Fibroblast of skin of right biceps (primary cell): ENCODE measurements around the gene NOD2.

Source experiments
- DNase-seq: peaks from one replicate; pipeline ENCODE4 v3.0.0-alpha.2; 2013

The NOD2 gene

DNA sequence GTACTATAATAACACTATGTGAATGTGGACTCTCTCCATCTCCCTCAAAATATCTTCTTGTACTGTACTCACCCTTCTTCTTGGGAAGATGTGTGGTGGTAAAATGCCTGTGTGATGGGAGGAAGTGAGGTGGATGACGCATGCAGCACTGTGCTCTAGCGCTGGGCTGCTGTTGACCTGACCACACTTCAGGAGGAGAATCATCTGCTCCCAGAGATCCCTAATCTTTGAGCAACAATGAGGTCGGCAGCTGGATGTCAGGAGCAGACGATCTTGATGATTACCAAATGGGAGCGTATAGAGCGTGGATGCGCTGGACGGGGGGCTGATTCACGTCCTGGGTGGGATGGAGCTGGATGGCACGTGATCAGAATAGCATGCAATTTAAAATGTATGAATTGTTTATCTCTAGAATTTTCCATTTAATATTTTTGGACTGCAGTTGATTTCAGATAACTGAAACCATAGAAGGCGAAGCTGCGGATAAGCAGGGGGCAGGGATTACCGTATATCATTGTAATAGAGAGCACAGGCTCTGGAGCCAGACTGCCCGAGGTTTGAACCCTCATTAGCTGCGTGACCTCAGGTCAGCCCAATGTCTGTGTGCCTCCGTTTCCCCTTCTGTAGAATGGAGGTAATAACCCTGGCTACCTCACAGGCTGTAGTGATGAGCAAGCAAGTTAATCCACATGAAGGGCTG, 24.8 kb downstream of the NOD2 start:
- peak; percentile 65 for DNase-seq

DNA sequence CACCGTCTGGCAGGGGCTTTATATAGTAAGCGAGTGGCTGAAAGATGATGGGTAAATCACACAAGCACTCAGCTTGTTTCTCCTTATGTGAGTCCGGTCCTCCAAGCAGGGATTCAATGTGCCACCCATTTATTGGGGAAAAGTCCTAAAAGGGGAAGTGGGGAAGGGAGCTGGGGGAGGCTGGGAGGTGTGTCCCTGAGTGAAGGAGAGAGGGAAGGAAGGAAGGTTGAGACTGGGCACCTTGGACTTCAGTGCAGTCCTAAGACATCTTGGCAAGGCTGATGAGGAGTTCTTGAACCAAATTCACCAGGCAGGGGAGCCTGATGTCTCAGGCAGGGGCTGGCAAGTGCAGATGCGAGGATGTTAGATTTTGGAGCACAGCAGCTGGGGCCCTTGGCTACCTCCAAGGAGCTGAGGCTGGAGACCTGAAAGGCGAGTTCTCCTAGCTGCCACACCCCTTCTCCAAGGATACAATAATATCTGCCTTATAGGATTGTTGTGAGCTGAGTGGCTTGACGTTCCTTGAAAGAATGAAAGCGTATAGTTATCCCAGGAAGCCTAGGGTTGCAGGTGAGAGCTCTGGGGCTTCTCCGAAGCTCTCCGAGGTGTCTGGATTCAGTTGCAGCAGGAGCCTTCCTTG, 25.5 kb downstream of the NOD2 start:
- no peak for DNase-seq

DNA sequence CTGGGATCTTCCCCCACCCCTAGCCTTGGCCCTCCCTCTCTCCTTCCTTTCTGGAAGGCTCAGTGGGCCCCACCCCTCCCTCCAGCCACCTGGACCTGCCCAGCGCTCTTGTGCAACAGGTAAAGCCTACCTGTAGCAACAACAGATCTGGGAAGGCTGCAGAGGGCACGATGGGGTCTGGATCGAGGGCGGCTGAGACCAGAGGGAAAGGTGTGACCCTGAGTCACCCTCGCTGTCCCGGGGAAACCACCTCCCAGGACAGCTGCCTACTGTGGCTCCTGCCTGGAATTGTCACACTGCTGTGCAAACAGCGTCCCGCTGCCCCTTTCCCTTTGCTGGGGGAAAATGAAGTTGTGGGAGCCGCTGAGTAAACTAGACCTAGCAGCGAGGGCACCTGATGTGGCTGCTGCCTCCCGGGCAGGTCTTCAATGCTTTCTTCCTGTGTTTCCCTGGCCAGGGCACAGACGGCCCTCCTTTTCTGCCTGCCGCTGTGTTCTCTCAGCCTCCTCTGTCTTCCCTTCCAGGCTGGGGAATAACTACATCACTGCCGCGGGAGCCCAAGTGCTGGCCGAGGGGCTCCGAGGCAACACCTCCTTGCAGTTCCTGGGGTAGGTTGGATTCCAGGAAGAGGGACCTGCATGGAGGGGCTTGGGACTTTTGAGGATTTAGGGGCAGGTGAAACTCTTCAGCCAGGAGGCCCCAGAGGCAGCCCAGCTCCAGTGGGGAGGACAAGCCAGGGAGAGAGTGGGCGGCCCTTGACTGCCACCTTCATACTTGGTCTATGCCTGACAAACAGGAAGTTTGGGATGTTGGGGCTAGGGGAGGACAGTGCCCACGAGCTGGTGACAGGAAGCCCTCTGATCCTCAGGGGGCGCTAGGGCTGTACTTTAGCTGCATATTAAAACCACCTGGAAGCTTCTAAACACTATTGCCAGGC, 26.3 kb downstream of the NOD2 start:
- DNase-seq = no peak

DNA sequence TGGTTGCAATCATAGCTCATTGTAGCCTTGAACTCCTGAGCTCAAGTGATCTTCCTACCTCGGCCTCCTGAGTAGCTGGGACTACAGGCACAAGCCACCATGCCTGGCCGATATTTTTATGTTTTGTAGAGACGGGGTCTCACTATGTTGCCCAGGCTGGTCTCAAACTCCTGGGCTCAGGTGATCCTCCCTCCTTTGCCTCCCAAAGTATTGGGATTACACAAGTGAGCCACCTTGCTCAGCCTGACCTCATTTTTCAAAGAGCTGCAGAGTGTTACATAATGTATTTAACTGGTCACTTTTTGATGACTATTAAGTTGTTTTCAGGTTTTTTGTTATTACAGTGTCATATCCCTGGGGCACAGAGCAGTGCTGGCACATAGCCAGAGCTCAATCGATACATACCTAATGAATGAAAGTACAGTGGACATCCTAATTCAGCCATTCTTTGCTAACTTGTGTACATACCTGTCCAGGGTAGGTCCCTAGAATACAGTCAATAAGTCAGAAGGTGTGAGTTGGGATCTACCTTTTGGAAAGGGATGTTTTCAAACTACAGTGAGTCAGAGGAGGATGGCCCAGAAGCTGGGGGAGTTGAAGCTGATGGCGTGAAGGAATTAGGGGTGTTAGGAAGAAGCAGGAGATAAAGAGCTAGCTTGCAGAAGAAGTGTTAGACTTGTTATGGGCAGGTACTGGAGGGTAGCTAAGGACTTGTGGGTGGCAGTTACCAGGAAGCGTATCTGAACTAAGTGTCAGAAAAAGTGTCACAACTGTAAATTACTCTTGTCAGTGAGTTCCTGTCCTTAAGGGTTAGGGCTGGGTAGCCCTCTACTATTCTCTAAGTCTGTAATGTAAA, 28.4 kb downstream of the NOD2 start:
- DNase-seq = no peak

DNA sequence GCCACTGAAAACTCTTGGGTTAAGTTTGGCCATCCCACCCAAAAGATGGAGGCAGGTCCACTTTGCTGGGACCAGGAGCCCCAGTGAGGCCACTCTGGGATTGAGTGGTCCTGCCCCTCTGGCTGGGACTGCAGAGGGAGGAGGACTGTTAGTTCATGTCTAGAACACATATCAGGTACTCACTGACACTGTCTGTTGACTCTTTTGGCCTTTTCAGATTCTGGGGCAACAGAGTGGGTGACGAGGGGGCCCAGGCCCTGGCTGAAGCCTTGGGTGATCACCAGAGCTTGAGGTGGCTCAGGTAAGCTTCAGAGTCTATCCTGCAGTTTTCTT, 29.0 kb downstream of the NOD2 start:
- no peak for DNase-seq

DNA sequence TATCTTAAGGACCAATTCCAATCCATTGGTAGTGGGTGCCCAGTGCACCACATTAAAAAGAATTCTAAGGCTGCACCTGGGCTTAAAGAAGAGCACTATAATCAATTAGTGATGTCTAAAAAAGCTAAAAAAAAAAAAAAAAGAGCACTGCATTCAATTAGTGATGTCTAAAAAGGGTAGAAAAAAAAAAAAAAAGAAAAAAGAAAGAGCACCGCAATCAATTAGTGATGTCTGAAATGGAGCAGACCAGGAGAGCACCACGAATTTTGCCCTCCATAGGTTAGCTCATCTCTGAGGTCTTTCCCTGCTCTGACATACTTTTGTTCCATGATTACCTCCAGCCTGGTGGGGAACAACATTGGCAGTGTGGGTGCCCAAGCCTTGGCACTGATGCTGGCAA, 29.6 kb downstream of the NOD2 start:
- no peak for DNase-seq

DNA sequence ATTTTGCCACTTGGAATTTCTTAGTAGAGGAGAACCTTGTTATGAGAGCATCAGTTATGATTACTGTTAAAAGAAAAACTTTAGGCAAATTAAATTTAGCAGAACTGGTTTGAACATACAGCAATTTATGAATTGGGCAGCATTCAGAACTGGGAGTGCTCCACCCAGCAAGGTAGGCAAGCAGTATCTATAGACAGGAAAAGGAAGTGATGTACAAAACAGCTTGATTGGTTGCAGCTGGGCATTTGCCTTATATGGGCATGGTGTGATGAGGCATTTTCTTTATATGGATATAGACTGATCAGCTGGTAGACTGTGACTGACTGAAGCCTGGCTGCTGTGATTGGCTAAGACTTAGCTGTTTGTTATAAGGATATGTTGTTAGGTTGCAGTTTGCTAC, 30.9 kb downstream of the NOD2 start:
- no peak for DNase-seq

DNA sequence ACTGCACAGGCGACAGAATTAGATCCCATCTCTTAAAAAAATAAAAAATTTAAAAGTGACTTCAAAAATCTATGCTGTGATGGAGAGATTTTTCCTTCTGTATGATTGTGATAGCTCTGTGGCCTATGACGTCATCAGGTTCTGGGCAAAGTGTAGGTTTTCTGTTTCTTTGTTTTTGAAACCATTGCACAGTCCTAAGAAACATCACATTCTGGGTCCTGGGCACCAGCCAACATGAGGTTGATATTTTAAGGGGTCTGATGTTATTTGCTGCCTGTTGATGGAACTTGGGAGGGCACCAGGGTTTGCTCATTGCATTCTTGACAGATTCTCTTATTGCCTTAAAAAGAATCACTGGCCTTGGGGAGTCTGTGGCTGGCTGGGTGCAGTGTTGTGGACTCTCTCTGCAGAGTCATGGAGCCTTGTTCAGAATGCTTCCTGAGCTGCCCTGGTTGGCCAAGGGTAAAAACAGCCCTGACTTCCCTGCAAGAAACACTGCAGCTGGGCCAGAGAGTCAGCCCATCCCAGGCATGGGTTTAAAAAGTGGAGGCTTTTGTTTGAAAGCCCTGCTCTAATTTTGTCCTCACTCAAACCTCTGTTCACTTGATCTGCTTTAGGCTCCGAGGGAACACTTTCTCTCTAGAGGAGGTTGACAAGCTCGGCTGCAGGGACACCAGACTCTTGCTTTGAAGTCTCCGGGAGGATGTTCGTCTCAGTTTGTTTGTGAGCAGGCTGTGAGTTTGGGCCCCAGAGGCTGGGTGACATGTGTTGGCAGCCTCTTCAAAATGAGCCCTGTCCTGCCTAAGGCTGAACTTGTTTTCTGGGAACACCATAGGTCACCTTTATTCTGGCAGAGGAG, 38.0 kb downstream of the NOD2 start:
- no peak for DNase-seq

DNA sequence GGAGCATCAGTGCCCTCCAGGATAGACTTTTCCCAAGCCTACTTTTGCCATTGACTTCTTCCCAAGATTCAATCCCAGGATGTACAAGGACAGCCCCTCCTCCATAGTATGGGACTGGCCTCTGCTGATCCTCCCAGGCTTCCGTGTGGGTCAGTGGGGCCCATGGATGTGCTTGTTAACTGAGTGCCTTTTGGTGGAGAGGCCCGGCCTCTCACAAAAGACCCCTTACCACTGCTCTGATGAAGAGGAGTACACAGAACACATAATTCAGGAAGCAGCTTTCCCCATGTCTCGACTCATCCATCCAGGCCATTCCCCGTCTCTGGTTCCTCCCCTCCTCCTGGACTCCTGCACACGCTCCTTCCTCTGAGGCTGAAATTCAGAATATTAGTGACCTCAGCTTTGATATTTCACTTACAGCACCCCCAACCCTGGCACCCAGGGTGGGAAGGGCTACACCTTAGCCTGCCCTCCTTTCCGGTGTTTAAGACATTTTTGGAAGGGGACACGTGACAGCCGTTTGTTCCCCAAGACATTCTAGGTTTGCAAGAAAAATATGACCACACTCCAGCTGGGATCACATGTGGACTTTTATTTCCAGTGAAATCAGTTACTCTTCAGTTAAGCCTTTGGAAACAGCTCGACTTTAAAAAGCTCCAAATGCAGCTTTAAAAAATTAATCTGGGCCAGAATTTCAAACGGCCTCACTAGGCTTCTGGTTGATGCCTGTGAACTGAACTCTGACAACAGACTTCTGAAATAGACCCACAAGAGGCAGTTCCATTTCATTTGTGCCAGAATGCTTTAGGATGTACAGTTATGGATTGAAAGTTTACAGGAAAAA, 38.8 kb downstream of the NOD2 start:
- DNase-seq = no peak

DNA sequence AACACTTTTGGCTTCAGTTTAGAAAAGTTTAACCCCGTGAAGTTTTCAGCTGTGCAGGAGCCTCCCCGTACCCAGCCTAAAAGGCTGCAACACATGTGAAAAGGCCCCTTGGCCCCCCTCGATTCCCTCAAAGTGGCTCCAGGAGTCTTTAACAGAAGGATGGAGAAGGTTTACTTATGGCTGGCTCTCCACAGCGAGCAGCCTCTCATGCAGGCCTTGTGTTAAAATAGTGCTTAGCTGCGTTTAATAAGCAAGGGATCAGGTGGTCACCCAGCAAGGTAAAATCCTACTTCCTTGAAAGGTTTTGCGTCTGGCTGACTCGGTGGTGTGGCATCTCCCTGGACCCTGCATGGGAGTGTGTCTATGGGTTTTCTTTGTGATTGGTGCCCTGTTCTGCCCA, 40.1 kb downstream of the NOD2 start:
- no peak for DNase-seq

DNA sequence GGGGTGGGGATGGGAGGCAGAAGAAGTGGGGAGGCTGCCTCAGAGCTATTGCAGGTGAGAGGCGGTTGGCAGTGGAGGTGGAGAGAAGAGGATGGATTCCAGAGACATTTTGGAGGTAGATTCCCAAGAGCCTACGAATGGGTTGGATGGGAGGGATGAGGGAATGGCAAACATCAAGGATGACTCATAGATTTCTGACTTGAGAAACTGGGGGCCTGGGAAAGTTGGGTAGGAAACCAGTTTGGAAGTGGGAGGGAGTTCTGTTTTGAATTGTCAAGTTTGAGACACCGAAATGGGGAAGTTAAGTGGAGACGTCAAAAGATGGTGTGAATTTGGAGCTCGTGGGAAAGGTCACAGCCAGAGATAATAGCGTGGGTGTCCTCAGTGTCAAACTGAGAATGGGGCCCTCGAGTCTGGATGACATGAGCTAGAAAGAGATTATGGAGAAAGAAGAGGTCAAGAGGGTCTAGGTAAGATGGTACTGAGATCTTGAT, 42.3 kb downstream of the NOD2 start:
- DNase-seq = no peak

DNA sequence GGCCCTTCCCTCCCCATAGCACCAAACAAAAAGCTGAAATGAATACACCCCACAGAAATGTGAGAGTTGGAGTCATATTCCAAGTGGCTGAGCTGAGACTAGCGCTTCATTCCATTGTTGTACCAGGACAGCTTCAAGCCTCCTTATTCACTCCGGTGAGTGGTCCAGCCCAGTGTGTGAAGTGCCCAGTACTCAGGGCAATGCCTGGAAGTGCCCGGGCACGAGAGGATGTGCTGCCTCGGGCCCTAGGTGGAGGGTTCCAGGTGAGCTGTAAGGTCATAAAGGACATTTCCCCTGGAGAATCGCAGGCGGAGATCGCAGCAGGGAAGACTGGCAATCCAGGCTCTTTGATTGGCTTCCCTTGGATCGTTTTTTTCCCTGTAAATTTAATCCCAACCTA, 43.0 kb downstream of the NOD2 start:
- DNase-seq = no peak

DNA sequence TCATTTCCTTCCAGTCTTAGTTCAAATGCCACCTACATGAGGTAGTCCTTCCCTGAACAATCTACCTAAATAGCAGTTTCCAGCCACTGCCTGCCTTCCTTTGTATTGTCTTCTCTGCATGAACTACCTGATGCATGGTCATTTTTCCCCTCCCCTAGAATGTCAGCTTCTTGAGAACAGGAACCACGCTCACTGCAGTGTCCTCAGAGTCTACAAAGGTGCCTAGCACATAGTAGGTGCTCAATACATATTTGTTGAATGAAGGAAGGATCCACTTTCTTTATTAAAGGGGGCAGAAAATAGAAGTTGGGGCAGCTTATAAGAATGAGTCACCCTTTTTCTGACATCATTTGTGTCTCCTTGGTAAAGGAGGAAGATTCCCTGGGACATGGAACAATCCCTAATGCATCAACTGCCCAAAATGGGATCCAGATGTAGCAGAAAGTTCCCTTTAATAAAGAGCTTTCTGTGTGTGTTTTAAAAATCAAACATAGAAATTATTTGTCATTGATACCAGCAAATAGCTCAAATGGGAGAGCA, 44.1 kb downstream of the NOD2 start:
- peak; percentile 38 for DNase-seq

DNA sequence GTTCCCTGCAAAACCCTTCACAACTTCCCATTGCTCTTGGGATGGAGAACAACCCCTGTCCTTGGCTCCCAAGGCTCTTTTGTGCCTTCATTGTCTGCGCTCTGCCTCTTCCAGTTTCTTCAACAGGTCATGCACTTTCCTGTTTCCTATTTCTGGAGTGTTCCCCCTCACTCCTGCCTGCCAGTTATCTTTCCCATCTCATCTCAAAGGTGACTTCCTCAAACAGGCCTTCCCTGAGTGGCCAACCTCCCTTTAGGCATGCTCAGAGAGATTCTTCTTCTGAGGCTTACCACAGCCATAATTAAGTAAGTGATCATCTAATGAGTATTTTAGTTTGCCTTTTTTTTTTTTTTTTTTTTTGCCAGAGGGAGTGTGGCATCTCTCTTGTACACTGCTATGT, 45.6 kb downstream of the NOD2 start:
- no peak for DNase-seq

DNA sequence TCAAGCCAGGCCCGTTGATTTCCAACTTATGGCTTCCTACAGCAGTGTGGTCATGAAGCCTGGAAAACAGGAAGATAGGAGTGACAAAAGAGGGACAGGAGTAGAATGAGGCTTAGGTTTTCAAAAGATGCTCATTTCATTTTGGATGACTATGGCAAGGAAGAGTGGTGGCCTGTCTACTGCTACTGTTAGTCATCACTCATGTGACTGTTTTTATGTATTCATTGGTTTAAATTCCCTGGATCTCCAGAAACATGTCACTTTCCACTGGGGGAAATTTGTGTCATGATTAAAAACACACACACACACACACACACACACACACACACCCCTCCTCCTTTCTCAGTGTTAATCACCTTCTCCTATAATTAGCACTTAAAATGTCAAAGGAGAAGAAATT, 47.3 kb downstream of the NOD2 start:
- DNase-seq = no peak

DNA sequence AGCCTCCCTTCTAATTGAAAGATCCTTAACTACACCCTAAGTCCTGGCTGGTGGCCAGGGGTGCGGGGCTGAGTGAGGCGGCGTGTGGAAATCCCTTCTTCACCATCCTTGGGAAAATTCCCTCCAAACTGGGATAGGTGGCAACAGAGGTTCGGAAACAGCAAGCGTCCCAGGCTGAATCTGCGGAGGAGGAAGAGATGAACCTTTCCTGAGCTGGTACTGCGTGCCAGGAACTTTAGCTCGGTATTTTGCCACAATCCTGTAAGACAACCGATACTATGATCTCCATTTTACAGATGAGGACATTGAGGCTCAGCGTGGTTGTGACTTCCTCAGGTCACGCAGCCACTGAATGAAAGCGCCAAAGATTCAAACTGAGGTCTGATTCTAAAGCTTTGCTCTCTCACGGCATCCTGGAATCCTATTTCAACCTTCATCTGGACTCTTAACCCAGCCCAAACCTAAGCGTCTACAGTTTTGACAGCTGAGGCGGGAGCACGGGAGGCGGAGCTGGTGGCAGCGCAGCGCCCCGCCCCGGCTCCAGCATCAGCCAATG, 47.9 kb downstream of the NOD2 start:
- DNase-seq = no peak

DNA sequence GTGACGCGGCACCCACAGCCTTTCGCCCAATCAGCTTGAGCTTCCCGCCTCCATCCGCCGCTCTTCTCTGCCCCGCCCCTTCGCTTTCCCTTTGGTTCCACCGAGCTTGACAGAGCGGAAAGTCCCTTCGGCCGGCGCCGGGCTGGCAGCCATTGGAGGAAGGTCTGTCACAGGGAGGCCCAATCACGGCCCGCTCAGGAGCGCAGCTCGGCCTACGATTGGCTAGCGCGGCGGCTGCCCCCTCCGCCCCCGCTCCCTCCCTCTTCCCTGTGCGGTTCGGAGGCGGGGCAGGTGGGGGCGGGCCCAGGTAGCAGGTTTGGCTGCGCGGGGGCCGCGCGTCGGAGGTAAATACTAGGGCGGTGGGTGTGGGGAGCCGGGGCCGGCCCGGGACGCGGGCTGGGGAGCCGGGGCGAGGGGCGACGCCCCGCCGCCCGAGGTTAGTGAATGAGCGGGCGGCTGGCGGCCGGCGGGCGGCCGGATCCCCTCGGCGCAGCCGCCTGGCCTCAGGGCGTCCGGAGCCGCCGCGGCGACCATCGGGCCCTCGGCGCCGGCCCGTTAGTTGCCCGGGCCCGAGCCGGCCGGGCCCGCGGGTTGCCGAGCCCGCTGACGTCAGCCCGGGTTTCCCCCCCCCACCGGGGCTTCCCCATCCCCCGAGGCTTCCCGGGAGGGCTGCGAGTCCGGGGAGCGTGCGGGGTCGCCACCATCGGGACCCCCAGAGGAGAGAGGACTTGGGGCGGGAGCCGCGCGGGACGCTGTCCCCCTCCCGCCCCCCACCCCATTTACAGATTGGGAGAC, 48.6 kb downstream of the NOD2 start, which contains the start of gene CYLD:
Gene CYLD, plus strand, starts transcription at position 306 of the 795 bp plus-strand sequence. CDS start 7,613 bp downstream, outside the sequence.
- peak; percentile 99 for DNase-seq

DNA sequence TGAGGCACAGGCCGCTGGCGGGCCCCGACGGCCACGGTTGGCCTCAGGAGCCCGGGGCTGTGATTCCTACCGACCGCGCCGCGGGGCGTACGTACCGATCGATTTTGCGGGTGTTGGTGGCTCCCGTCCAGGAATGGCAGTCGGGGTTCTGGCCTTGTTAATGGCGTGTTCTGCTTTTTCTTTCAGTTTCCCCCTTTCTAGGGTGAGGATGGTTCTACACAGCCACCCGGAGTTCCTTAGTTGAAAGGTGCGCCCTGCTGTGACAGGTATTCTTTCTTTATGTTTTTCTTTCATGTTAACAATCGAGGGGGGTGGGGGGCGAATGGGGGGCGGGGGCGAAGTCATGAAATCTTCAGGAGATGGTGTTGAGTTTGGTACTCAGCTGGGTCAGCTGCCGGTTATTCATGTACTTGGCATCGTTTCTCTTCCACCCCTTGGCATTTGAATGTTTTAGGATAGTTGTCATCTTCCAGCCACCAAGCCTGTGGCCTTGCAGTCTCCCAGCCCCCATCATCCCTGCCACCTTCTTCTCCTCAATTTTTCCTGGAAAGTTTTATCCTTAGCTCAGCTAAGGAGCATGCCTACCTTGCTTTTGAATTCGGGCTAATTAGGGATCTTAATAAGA, 49.3 kb downstream of the NOD2 start:
- peak; percentile 43 for DNase-seq
